GM19328 (cell line): ENCODE results near the gene PSMB4.
"Not testable (repeated sequence)": the region's sequence is repeated elsewhere in the genome, so short reads cannot be mapped to it uniquely, and the experiment has no call there.

Experiments used
- ATAC-seq: cut with Tn5 transposase; IDR thresholded peaks from one replicate; pipeline ENCODE4 v1.9.1; 2021; ENCODE audit warnings: mild to moderate bottlenecking, moderate library complexity; ENCODE audit not compliant: unreplicated experiment

PSMB4 gene

DNA sequence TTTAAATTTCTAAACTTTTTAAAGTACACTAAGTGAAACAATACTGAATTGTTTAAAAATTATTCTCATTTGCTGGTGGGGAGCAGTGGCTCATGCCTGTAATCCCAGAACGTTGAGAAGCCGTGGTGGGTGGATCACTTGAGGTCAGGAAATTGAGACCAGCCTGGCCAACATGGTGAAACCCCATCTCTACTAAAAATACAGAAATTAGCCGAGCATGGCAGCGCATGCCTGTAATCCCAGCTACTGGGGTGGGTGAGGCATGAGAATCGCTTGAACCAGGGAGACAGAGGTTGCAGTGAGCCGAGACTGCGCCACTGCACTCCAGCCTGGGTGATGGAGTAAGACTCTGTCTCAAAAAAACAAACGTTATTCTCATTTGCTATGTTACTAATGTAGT lies 38.0 kb downstream of the PSMB4 start:
- not testable (repeated sequence) for ATAC-seq

DNA sequence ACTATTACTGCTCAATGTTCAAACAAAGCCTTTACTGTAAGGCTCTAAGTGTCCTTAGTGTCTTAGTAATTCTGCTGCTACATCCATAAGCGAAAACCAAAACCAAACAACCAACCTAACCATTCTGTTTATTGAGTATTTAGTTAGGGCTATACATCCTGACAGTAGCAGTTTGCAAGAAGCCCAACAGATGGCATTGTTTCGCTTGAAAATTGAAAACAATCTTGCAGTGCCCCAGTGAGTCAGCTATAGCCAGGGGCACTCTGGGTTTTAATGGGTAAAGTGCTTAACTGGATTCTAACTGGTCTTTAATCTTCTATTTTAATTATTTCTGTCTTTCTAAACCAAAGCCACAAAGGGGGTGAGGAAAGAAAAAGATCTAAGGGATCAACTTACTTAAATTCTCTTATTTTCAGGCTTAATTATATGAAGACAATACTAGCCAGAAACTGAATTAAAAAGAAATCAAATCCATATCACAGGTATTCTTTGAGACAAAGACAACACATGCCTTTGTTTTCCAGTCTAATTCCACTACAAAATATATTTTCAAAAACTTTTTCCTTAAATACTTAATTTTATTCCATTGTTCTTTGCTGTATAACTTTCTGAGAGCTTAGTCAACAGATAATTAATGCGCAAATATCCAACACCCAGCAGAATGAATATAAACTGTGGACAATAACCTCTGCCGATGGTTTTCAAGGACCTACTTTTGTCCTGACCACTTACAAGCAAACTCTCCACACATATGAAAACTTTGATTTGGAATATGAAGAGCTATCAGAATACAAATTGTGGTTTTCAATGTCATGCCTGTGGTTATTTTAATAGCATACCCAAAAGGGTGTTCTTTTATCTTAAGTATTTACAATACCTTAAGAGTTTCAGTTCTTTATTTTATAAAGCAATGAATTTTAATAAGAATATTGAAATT lies 44.7 kb downstream of the PSMB4 start:
- no peak for ATAC-seq

DNA sequence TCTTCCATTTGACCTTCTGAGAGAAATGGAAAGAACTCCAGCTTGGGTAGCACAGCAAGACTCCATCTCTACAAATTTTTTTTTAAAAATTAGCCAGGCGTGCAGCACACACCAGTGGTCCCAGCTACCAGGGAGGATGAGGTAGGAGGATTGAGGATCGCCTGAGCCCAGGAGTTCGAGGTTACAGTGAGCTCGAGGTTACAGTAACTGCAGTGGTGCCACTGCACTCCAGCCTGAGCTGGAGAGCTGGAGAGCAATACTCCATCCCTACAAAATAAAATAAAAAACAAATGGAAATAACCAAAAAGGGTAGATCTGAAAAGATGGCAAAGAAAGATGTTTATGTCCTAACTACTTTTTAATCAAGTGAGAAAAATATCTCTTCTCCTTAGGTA lies 45.4 kb downstream of the PSMB4 start:
- ATAC-seq: no peak

DNA sequence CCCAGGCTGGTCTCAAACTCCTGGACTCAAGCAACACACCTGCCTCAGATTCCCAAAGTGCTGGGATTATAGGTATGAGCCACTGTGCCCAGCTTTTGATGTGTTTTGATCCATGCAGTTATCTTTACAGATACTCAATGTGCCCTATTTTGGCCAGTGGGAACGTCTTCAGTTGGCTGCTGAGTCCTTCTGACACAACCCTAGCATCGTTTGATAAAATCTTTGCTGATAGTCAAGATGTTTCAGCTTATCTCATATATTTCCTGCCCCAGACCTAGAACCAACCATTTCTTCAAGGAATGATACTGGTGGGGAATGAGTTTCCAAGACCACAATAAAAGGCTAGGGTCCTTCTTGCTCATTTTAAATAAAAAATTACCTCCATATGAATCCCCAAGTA lies 48.3 kb downstream of the PSMB4 start:
- no peak for ATAC-seq
